Mesenchymal stem cell (in vitro differentiated cells and primary cell): Measurements from ENCODE around the gene JDP2.
A peak's percentile ranks its signal among the peaks of the same experiment; 100 is the strongest.

Source experiments
- DNase-seq: peaks from one replicate; pipeline ENCODE4 v3.0.0-alpha.2; 2013
- H2AFZ ChIP-seq: one replicate; pipeline ENCODE4 v1.6.1; 2013; ENCODE audit warnings: low read depth, mild to moderate bottlenecking, control low read depth, inconsistent platforms, low read length, moderate library complexity
- H2AK5ac ChIP-seq: 2 replicates; pipeline ENCODE4 v1.6.1; 2013; ENCODE audit warnings: low read length, moderate library complexity, mild to moderate bottlenecking, inconsistent platforms; ENCODE audit not compliant: severe bottlenecking
- H2BK120ac ChIP-seq: one replicate; pipeline ENCODE4 v1.6.1; 2013; ENCODE audit warnings: low read depth, mild to moderate bottlenecking, inconsistent platforms, low read length, moderate library complexity
- H2BK12ac ChIP-seq, 2 experiments: one replicate each; pipeline ENCODE4 v1.6.1; 2013; ENCODE audit warnings: inconsistent platforms in 2 of 2, low read length in 2 of 2, mild to moderate bottlenecking in 2 of 2, moderate library complexity in 2 of 2, control low read depth in 1 of 2
- H2BK15ac ChIP-seq: one replicate; pipeline ENCODE4 v1.6.1; 2013; ENCODE audit warnings: mild to moderate bottlenecking, low read depth, inconsistent platforms; ENCODE audit not compliant: poor library complexity, severe bottlenecking
- H2BK5ac ChIP-seq: 2 replicates; pipeline ENCODE4 v1.6.1; 2013; ENCODE audit warnings: low read depth, mild to moderate bottlenecking, low read length, control low read depth, inconsistent platforms; ENCODE audit not compliant: poor library complexity, severe bottlenecking
- H3K14ac ChIP-seq, 2 experiments: one replicate each; pipeline ENCODE4 v1.6.1; 2013; ENCODE audit warnings: inconsistent platforms in 2 of 2, low read length in 2 of 2, control low read depth in 1 of 2, mild to moderate bottlenecking in 1 of 2, moderate library complexity in 1 of 2
- H3K18ac ChIP-seq, 2 experiments: one replicate each; pipeline ENCODE4 v1.6.1; 2013; ENCODE audit warnings: inconsistent platforms in 2 of 2, low read length in 2 of 2, control low read depth in 1 of 2, low read depth in 1 of 2, mild to moderate bottlenecking in 1 of 2
- H3K23ac ChIP-seq, 2 experiments: one replicate each; pipeline ENCODE4 v1.6.1; 2013; ENCODE audit warnings: inconsistent platforms in 2 of 2, low read length in 2 of 2, mild to moderate bottlenecking in 2 of 2, moderate library complexity in 2 of 2, control low read depth in 1 of 2
- H3K27ac ChIP-seq: 2 replicates; pipeline ENCODE4 v1.5.1; 2013; ENCODE audit warnings: mild to moderate bottlenecking, moderate library complexity, low read length, control low read depth, inconsistent platforms; ENCODE audit not compliant: poor library complexity, severe bottlenecking
- H3K27me3 ChIP-seq, 2 experiments: 2 replicates each; pipeline versions ENCODE4 v1.6.1 to v1.7.0; 2013; ENCODE audit warnings: low read length in 2 of 2, mild to moderate bottlenecking in 2 of 2, moderate library complexity in 2 of 2, control low read depth in 1 of 2, inconsistent platforms in 1 of 2; ENCODE audit not compliant: control insufficient read depth in 1 of 2, insufficient read depth in 1 of 2
- H3K36me3 ChIP-seq, 2 experiments: 2 replicates each; pipeline versions ENCODE4 v1.6.1 to v1.7.0; 2013; ENCODE audit warnings: low read length in 2 of 2, control low read depth in 1 of 2, inconsistent platforms in 1 of 2, low read depth in 1 of 2, mild to moderate bottlenecking in 1 of 2; ENCODE audit not compliant: insufficient read depth in 2 of 2, control insufficient read depth in 1 of 2
- H3K4ac ChIP-seq, 2 experiments: one replicate each; pipeline ENCODE4 v1.6.1; 2013; ENCODE audit warnings: inconsistent platforms in 2 of 2, low read length in 2 of 2, mild to moderate bottlenecking in 2 of 2, moderate library complexity in 2 of 2, control low read depth in 1 of 2, low read depth in 1 of 2
- H3K4me1 ChIP-seq: 2 replicates; pipeline ENCODE4 v1.6.1; 2013; ENCODE audit warnings: low read depth, low read length, control low read depth; ENCODE audit not compliant: control insufficient read depth, insufficient read depth
- H3K4me2 ChIP-seq: 2 replicates; pipeline ENCODE4 v1.6.1; 2013; ENCODE audit warnings: low read length, mild to moderate bottlenecking, inconsistent platforms; ENCODE audit not compliant: poor library complexity, severe bottlenecking
- H3K4me3 ChIP-seq, 2 experiments: 2 replicates each; pipeline versions ENCODE4 v1.5.1 to v1.7.0; 2013; ENCODE audit warnings: low read length in 2 of 2, mild to moderate bottlenecking in 2 of 2, control low read depth in 1 of 2, low read depth in 1 of 2; ENCODE audit not compliant: insufficient read depth in 1 of 2
- H3K79me1 ChIP-seq: replicated peaks from 2 replicates; pipeline ENCODE4 v1.6.1; 2013; ENCODE audit warnings: mild to moderate bottlenecking, control low read depth, low read length, inconsistent platforms; ENCODE audit not compliant: poor library complexity, severe bottlenecking
- H3K9ac ChIP-seq: 2 replicates; pipeline ENCODE4 v1.7.0; 2013; ENCODE audit warnings: mild to moderate bottlenecking, low read length, moderate library complexity
- H3K9me3 ChIP-seq: 2 replicates; pipeline ENCODE4 v1.7.0; 2013; ENCODE audit warnings: mild to moderate bottlenecking, low read length; ENCODE audit not compliant: control insufficient read depth
- H4K8ac ChIP-seq: one replicate; pipeline ENCODE4 v1.6.1; 2013; ENCODE audit warnings: inconsistent platforms, mild to moderate bottlenecking, low read length, moderate library complexity
- H4K91ac ChIP-seq: one replicate; pipeline ENCODE4 v1.6.1; 2013; ENCODE audit warnings: mild to moderate bottlenecking, low read length, inconsistent platforms
- WGBS: methylation state at CpG from one replicate; pipeline ENCODE4 v1.1.7; 2013; ENCODE audit warnings: mixed read lengths; 5-methylcytosine and 5-hydroxymethylcytosine counted together

The JDP2 gene

GRCh38 chr14:75452324-75452723 lies 24.5 kb downstream of the JDP2 start:
- Histone ChIP-seq H2BK120ac (peak overlapping the region; percentile 2), H3K4me2 (no peak overlapping the region), H3K9ac (peak overlapping the region; percentile 72), H3K14ac (no peak overlapping the region), H2BK5ac (peak overlapping the region; percentile 1), H3K23ac (no peak overlapping the region), H3K4me1 (peaks cover 60% of the 10 kb centered on the region), H2AFZ (no peak overlapping the region), H2BK15ac (peak overlapping the region; percentile 6), H3K18ac (peak overlapping the region; percentile 57 to 97), H3K27me3 (no peaks in the 10 kb centered on the region), H4K8ac (peak overlapping the region; percentile 45), H3K79me1 (peaks cover 18% of the 10 kb centered on the region), H4K91ac (peak overlapping the region; percentile 28), H3K4ac (peak overlapping the region; percentile 34 to 85), H3K9me3 (no peaks in the 10 kb centered on the region), H3K36me3 (peaks cover 0 to 7% of the 10 kb centered on the region in 2 experiments), H2BK12ac (peak overlapping the region in 1 of 2 experiments; percentile 91), H3K4me3 (no peak overlapping the region), H2AK5ac (peak overlapping the region; percentile 93), H3K27ac (peak overlapping the region; percentile 96)
- 17% methylated on average over 3 of the region's 4 CpGs for WGBS
- DNase-seq = no peak

GRCh38 chr14:75452900-75453816 lies 25.3 kb downstream of the JDP2 start:
- Histone ChIP-seq H3K4me1 (peaks cover 64% of the 10 kb centered on the region), H4K91ac (peak overlapping the region; percentile 77), H3K4me2 (peak overlapping the region; percentile 29), H3K4me3 (no peak overlapping the region), H3K79me1 (peaks cover 21% of the 10 kb centered on the region), H2AK5ac (peak overlapping the region; percentile 49), H2BK120ac (no peak overlapping the region), H3K9me3 (no peaks in the 10 kb centered on the region), H2BK5ac (peak overlapping the region; percentile 1), H2AFZ (peak overlapping the region; percentile 46), H3K23ac (no peak overlapping the region), H3K27ac (peak overlapping the region; percentile 96), H3K18ac (peak overlapping the region; percentile 74 to 97), H2BK15ac (peak overlapping the region; percentile 50), H3K4ac (peak overlapping the region; percentile 76 to 97), H3K14ac (peak overlapping the region in 1 of 2 experiments; percentile 82), H3K36me3 (peaks cover 0 to 7% of the 10 kb centered on the region in 2 experiments), H4K8ac (peak overlapping the region; percentile 82), H2BK12ac (peak overlapping the region; percentile 60 to 95), H3K9ac (peak overlapping the region; percentile 72), H3K27me3 (no peaks in the 10 kb centered on the region)
- 7% methylated on average over 14 of the region's 14 CpGs for WGBS
- peak; percentile 93 for DNase-seq

DNA sequence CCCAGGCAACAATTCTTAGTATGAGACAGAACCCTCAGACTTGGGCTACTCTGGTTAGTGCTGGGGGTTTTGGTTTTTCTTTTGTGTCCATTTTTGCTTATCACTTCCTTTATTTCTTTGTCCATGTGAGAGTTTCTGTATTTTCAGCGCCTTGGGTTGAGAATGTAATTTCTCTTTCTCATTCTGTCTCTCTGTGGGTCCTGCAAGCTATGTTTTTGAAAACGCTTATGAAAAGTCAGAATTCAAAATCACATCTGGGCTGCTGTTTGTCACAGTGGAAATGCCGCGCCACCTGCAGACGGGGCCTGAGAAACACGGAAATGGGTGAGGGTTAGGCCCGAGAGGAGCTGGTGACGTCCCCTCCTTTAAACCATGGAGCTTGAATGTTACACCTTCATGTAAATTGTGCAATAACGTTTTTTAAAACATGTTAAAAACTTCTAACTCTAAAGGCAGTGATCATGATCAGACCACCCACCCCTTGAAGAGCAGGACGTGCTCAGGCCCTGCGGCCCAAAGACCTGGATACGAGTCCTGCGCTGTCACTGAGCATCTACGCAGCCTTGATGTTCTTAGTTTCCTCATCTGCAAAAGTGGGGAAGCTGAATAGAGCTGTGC lies 26.1 kb downstream of the JDP2 start:
- H3K23ac ChIP-seq = no peak overlapping the region
- H2BK12ac ChIP-seq = peak overlapping the region in 1 of 2 experiments; percentile 95
- H3K4me3 ChIP-seq = no peak overlapping the region
- peak overlapping the region; percentile 50 for H2BK15ac ChIP-seq
- peaks cover 65% of the 10 kb centered on the region for H3K4me1 ChIP-seq
- H4K91ac ChIP-seq = peak overlapping the region; percentile 77
- no peak overlapping the region for H4K8ac ChIP-seq
- H3K4me2 ChIP-seq = no peak overlapping the region
- H2AK5ac ChIP-seq = peak overlapping the region; percentile 49
- no peak overlapping the region for H2AFZ ChIP-seq
- no peaks in the 10 kb centered on the region for H3K9me3 ChIP-seq
- peak overlapping the region; percentile 96 for H3K27ac ChIP-seq
- no peak overlapping the region for H2BK120ac ChIP-seq
- peaks cover under 1 to 7% of the 10 kb centered on the region in 2 experiments for H3K36me3 ChIP-seq
- peak overlapping the region; percentile 61 to 97 for H3K4ac ChIP-seq
- no peak overlapping the region for H3K14ac ChIP-seq
- H3K27me3 ChIP-seq = no peaks in the 10 kb centered on the region
- no peak overlapping the region for H2BK5ac ChIP-seq
- H3K9ac ChIP-seq = peak overlapping the region; percentile 72
- peak overlapping the region; percentile 74 to 97 for H3K18ac ChIP-seq
- peaks cover 15% of the 10 kb centered on the region for H3K79me1 ChIP-seq
- DNase-seq = no peak
- WGBS = 75% methylated on average over 14 of the region's 14 CpGs
